ENCODE measurements around the gene TBX4.
"Not testable (repeated sequence)": the region's sequence is repeated elsewhere in the genome, so short reads cannot be mapped to it uniquely, and the experiment has no call there.

TBX4 gene

DNA sequence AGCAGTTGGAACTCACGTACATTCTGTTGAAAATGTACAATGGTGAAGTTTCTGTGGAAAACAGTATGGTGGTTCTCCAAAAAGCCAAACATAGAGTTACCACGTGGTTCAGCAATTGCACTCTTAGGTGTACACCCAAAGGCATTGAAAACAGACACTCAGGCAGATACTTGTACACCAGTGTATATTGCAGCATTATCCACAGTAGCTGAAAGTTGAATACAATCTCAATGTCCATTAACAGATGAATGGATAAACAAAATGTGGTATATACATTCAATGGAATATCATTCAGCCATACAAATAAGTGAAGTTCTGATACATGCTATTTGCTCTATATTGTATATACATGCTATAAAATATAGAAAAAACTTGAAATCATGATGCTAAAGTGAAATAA lies 29.4 kb upstream of the TBX4 start:
- no peak for DNase-seq (ENCODE audit: low read depth)
- no peak overlapping the region for H3K4me3 ChIP-seq (replicated peaks; ENCODE audit: low read depth, low read length)
- TF ChIP-seq, protein P1, sequence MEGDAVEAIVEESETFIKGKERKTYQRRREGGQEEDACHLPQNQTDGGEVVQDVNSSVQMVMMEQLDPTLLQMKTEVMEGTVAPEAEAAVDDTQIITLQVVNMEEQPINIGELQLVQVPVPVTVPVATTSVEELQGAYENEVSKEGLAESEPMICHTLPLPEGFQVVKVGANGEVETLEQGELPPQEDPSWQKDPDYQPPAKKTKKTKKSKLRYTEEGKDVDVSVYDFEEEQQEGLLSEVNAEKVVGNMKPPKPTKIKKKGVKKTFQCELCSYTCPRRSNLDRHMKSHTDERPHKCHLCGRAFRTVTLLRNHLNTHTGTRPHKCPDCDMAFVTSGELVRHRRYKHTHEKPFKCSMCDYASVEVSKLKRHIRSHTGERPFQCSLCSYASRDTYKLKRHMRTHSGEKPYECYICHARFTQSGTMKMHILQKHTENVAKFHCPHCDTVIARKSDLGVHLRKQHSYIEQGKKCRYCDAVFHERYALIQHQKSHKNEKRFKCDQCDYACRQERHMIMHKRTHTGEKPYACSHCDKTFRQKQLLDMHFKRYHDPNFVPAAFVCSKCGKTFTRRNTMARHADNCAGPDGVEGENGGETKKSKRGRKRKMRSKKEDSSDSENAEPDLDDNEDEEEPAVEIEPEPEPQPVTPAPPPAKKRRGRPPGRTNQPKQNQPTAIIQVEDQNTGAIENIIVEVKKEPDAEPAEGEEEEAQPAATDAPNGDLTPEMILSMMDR (IDR thresholded peaks at IDR 0.05; ENCODE audit: low read length, missing control alignments): no peak

DNA sequence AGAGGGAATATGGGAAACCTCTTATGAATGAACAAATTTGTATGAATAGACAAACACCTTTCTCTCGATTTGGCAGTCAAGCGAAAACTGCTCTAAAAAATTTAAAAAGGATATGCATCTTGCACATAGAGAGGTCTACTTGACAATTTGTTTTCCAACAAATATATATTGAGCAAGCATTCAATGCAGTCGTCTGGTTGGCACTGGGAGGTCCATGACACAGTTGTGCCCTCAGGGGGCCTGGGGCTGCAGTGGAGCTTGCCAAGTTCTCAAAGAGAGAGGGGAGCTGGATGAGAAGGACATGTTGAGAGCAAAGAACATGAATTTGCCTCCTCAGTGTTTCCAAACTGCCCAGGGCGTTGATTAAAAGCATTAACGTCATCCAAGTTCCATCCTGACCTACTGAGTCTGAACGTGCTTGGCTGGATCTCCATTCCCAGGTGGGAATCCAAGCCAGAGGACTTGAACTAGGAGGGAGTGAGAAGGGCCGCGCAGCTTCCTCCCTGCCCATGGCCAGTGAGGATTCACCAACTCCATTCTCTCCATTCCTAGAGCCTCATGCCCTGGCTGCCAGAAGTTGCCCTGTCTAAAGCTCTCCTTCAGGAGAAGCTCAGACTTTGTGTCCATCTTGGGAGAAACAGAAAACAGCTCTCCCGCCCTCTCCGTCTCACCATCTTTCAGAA lies 28.1 kb upstream of the TBX4 start:
- no peak for DNase-seq (ENCODE audit: low read depth)
- H3K4me3 ChIP-seq (replicated peaks; ENCODE audit: low read depth, low read length): no peak overlapping the region
- TF ChIP-seq, protein P1 (IDR thresholded peaks at IDR 0.05; ENCODE audit: low read length, missing control alignments): no peak

DNA sequence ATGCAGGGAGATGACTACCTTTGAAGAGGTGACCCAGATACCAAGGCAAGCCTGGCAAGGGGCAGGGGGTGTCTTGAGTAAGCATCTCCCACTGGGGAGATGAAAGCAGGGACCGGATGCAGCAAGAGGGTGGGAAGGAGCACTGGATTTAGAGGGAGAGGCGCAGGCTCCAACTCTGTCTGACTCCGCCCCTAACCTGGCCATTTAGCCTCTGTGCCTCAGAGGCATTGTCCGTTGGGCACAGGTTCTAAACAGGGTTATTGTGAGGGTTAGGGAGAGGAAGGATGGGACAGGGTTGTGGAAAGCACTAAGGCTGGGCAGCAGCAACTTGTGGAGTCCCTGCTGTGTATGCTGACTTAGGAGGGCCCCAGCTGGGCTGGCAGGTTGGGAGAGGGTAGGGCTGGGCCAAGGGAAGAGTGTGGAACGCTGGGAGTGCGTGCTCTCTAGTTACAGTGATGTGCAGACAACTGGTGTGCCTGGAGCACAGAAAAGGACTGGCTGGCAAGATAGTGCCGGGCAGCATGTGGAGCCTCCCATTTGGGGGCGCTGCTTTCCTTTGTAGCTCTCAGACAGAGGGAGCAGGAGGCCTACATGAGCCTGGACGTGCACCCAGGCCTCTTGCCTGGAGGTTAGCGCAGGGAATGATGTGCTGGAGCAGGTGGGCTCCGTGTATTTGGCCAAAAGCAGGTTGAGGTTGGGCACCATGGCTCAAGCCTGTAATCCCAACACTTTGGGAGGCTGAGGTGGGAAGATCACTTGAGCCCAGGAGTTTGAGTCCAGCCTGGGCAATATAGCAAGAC lies 26.3 kb upstream of the TBX4 start:
- TF ChIP-seq, protein P1 (IDR thresholded peaks at IDR 0.05; ENCODE audit: low read length, missing control alignments): no peak
- no peak overlapping the region for H3K4me3 ChIP-seq (replicated peaks; ENCODE audit: low read depth, low read length)
- DNase-seq (ENCODE audit: low read depth): no peak

GRCh38 chr17:61426482-61427304 lies 25.5 kb upstream of the TBX4 start:
- H3K4me3 ChIP-seq (replicated peaks; ENCODE audit: low read depth, low read length): no peak overlapping the region
- TF ChIP-seq, protein P1 (IDR thresholded peaks at IDR 0.05; ENCODE audit: low read length, missing control alignments): no peak
- DNase-seq (ENCODE audit: low read depth): no peak

- no peak for DNase-seq (ENCODE audit: low read depth)
- TF ChIP-seq, protein P1 (IDR thresholded peaks at IDR 0.05; ENCODE audit: low read length, missing control alignments): no peak
- H3K4me3 ChIP-seq (replicated peaks; ENCODE audit: low read depth, low read length): no peak overlapping the region
These were observed 24.7 kb upstream of the TBX4 start for GRCh38 chr17:61427567-61427966.

DNA sequence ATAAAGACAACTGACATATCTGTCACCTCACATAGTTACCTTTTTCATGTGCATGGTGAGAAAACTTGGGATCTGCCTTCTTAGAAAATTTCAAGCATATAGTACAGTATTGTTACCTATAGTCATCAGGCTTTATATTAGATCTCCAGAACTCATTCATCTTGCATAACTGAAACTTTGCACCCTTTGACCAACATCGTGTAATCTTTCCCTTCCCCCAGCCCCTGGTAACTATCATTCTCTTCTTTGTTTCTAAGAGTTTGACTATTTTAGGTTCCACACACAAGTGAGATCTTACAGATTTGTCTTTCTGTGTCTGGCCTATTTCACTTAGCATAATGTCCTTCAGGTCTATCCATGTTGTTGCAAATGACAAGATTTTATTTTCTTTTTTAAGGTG lies 22.9 kb upstream of the TBX4 start:
- TF ChIP-seq, protein P1 (IDR thresholded peaks at IDR 0.05; ENCODE audit: low read length, missing control alignments): no peak

DNA sequence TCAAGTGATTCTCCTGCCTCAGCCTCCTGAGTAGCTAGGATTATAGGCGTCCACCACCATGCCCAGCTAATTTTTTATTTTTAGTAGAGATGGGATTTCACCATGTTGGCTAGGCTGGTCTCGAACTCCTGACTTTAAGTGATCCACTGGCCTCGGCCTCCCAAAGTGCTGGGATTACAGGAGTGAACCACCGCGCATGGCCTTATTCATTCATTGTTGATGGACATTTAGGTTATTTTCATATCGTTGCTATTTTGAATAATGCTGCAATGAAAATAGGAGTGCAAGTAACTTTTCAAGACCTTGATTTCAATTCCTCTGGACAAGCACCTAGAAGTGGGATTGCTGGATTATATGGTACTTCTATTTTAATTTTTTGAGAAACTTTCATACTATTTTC lies 22.4 kb upstream of the TBX4 start:
- not testable (repeated sequence) for H3K4me3 ChIP-seq (replicated peaks; ENCODE audit: low read depth, low read length); DNase-seq (ENCODE audit: low read depth)

More for the DNA sequence above, 22.9 kb upstream of the TBX4 start:
- DNase-seq (ENCODE audit: low read depth): no peak
- H3K4me3 ChIP-seq (replicated peaks; ENCODE audit: low read depth, low read length): no peak overlapping the region

Measured in fibroblast of pulmonary artery (primary cell).